GM21423 (cell line): ENCODE measurements around the gene TRPT1.
"Not testable (repeated sequence)": the region's sequence is repeated elsewhere in the genome, so short reads cannot be mapped to it uniquely, and the experiment has no call there.

Experiments
- ATAC-seq: cut with Tn5 transposase; IDR thresholded peaks from one replicate; pipeline ENCODE4 v1.9.1; 2021; ENCODE audit warnings: mild to moderate bottlenecking, moderate library complexity; ENCODE audit not compliant: unreplicated experiment

The TRPT1 gene

DNA sequence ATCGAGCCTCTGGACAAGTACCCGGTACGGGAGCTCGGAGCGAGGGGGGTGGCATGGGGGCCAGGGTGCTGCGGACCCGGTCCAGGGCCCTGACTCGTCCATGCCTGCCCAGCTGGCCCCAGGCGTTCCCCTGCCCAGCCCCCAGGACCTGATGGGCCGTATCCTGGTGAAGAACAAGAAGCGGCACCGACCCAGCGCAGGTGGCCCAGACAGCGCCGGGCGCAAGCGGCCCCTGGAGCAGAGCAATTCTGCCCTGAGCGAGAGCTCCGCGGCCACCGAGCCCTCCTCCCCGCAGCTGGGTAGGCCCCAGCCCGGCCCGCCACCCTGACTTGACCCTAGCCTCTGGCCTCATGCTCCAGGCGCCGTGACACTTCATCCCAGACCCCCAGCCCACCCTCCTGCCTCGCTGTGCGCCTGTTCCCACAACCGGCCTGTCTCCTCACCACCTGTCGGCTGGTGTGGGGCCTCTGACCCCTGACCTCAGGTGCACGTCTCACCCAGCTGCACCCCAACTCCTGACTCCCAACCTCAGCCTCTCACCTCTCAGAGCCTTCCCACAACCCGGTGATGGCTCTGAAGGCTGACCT is 33.1 kb upstream of the TRPT1 start:
- no peak for ATAC-seq

DNA sequence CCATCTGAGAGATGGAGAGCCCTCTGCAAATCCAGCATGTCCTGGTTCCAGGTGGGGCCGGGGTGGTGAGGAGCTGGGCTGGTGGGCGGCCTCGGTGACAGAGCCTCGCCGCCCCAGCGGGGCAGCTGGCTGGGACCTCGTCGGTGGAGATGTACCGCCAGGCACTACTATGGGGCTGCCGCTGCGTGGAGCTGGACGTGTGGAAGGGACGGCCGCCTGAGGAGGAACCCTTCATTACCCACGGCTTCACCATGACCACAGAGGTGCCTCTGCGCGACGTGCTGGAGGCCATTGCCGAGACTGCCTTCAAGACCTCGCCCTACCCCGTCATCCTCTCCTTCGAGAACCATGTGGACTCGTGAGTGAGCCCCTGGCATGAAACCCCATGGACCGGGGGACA is 32.4 kb upstream of the TRPT1 start:
- ATAC-seq: no peak

DNA sequence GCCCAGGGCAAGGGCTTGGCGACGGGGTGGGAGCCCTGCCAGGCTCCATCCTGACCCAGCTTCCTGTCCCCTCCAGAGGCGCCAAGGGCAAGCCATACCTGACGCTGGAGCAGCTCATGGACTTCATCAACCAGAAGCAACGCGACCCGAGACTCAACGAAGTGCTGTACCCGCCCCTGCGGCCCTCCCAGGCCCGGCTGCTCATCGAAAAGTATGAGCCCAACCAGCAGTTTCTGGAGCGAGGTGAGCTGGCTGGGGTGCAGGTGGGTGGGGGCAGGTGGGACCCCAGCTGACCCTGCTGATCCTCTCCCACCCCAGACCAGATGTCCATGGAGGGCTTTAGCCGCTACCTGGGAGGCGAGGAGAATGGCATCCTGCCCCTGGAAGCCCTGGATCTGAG is 30.3 kb upstream of the TRPT1 start:
- no peak for ATAC-seq

DNA sequence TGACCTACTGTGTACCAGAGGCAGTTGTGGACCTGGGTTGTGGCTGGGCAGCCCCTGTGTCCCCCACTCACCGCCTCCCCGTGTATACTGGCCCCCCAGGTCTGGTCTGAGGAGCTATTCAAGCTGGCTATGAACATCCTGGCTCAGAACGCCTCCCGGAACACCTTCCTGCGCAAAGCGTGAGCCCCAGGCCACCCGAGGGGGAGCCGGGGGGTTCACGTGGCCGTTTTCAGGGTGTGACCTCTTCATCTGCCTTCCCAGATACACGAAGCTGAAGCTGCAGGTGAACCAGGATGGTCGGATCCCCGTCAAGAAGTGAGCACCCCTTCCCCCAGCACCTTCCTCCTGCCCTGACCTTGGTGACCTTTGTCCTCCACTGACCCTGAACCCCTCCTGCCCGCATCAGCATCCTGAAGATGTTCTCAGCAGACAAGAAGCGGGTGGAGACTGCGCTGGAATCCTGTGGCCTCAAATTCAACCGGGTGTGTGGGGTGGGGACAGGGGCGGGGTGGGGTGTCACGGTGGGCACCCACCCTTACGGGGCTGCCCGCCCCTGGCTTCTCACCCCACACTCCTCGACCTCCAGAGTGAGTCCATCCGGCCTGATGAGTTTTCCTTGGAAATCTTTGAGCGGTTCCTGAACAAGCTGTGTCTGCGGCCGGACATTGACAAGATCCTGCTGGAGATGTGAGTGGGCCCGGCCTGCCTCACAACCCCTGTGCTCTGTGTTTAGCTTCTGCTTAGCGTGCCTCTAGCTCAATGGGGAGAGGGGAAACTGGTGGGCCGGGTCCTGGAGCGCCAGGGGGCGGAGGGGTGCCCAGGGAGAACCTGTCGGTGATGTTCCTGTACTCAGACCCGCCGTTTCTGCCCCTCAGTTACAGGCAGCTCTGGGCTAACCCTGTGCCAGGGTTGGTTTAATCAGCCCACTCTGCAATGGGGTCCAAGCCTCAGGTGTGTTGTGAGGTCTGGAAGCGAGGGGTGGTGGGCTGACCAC is 29.4 kb upstream of the TRPT1 start:
- ATAC-seq: no peak

DNA sequence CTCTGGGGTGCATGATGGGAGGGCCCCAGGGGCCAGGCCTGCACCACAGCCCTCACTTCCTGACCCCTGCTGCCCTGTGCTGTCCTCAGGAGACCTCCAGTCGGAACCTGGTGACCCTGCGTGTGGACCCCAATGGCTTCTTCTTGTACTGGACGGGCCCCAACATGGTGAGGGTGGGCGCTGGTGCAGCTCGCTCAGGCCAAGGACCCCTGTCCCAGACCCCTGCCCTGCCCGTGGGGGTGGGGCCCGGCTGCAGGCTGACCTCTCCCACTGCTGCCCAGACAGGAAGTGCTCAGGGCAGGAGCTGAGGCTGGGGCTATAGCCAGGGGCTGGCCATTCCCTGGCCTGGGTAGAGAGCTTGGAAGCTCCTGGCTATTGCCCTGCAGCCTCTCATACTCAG is 28.3 kb upstream of the TRPT1 start:
- ATAC-seq: no peak

DNA sequence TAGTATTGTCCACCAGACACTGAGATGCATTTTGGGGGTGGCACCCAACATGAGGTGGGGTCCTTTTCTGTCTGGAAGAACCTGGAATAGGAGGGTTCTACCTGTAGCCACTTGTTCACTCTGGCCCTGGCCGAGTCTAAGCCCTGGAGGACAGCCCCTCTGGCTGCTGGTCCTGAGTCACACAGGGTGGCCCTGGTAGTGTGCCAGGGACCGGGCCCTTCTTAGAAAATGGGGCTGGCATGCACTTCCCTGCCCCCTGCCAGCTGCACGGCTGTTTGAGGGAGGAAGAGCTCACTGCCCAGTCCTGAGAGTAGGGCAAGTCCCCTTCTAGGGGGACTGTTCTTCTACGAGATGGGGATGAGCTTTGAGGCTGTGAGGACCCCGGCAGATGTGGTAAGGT is 27.5 kb upstream of the TRPT1 start:
- ATAC-seq: no peak

DNA sequence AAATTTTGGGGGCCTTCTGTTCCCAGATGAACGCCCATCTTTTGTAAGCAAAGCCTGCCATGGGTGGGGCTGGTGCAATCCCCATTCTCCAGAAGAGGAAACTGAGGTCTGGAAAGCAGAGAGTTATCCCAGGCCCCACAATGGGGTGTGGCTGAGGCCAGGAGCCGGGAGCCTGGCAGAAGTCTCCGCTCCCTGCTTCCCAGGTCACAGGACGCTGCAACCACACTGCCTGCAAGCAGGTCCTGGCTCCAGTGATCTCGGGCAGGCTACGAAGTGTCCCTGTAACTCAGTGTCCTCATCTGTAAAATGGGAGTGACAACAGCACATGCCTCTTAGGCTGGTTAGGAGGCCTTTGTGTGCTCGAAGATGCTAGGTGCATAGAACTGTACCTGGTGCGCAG is 27.1 kb upstream of the TRPT1 start:
- no peak for ATAC-seq

DNA sequence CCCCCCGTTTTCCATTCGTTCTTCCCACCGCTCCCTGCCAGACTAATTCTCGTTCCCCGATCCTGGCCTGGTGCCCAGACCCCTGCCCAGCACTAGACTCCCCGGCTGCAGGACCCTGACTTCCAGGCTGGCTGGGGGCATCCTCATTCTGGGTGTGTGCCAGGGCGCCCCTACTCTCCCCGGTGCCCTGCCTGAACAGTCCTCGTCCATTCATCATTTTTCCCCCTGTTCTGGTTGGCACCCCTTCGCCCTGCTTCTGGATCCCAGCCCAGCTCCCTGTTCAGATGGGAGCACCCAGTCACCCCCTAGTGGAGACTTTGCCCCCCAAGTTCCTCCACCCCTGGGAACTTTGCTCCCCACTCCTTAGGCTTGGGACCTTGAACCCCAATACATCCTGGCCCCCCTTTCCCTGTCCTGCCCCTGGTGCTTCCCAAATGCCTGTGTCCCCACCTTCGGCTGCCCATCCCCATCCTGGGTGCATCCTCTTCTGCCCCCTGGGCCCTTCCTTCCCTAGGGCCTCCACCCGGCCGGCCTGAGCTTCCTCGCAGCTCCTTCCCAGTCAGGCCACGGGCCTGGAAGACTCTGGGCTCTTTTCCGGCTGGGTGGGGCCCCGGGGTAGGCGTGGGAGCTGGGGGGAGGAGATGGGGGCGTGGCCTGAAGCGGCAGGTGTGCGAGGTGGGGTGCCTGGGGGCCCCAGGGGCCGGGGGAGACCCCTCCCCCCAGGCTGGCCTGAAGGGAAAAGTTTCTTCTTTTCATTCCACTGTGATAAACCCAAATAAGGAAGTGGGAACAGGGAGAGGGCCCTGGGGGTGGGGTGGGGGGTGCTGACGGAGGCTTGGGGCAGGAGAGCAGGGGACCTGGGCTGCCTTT is 26.3 kb upstream of the TRPT1 start:
- no peak for ATAC-seq

DNA sequence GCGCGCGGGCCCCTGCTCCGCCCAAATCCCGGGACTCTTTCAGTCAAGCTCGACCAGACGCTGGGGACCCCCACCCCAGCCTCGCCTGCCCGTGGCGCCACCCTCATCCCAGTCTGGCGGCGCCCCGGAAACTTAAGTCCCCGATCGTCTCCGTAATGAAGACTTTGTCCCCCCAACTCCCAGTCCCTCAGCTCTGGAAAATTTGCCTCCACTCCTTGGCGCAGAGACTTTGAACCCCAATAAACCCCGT is 25.7 kb upstream of the TRPT1 start:
- no peak for ATAC-seq

DNA sequence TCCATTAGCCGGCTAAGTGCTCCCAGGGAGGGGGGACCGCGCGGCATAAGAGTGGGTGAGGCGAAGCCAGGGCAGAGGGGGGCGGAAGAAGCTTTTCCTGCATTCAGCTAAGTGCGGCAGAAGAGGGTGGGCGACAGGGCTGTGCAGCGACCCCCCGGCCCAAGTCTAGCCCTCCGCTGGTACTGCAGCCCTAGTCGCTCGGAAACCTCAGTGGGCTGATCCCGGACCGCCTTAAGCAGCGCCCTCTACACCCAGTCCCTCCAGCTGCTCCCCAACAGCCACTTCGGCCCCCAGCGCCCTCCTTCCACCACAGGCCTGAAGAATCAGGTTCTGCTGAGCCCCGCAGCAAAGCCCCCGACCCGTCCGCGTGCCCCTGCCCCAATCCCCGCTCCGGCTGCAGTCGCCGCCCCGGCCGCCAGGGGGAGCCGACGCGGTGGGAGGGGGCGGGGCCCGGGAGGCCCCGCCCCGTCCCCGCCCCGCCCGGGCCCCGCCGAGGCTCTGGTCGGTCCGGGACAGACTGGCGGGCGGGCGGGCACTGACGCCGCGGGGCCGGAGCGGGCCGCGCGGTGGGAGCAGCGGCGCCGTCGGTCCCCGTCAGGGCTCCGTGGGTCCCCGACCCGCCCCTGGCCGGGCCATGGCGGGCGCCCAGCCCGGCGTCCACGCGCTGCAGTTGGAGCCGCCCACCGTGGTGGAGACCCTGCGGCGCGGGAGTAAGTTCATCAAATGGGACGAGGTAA is 25.2 kb upstream of the TRPT1 start, which contains the start of gene PLCB3:
Gene PLCB3 (plus strand): TSS at position 515 of the 737 bp plus-strand sequence. CDS start 120 bp downstream, at position 635.
- peak; percentile 35 for ATAC-seq

DNA sequence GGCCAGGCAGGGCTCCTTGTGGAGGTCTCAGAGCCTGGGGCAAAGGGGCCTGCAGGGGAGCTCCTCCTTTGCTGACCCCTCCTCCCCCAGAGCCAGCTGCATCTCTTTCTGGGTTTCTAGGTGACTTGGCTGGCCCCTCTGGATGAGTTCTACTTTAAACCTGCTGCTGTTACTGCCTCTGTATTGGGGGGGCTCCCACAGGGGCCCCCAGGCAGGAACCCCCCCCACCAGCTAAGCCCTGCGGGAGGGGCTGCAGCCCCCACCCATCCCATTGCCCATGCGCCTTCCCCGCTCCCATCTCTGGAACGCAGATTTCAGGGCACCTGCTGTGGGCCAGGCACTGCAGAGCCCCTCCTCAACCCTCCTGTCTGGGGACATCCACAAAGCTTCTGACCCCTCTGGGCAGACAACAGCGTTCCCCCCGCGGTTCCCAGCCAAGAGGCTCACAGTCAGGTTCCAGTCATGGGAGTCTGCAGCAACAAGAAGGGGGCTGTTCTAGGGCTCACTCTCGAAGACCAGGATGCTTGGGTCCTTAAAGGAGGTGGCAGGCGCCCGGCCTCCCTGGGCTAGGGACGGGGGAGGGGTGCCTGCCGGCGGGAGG is 24.5 kb upstream of the TRPT1 start:
- ATAC-seq: no peak

DNA sequence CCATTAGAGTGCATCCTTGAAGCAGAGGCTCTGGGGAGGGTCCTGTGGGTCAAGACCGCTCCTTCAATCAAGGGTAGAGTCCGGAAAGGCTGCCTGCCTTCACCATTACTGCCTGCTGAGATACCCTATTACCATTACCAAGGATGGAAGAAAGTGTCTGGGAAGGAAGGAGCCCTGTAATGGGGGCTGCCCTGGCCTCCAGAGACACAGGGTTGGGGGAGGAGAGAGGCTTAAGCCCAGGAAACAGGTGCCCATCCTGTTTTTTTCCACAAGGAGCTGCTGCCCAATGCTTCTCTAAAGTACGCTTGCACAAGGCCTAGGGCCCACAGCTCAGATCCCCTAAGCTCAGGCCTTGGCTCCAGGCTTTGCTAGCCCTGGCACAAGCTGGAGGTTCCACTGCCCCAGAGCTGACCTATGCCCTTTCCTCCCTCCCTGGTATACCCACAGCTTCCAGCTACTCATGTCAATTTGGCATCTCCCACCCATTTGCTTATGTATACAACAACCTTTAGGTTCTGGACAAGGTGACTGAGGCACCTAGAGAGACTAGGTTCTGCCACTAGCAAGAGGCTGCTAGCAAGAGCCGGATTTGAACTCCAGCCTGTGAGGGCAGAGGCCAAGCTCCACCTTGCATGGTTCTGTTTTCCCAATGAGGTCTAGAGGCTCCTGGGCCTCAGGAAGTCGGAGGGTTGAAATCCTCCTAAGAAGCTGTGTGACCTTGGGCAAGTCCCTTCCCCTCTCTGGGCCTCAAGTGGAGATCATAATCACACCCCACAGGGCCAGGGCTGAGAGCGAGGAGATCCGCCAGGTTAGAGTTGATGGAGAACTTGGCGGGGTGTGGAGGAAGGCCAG is 23.8 kb upstream of the TRPT1 start:
- no peak for ATAC-seq

DNA sequence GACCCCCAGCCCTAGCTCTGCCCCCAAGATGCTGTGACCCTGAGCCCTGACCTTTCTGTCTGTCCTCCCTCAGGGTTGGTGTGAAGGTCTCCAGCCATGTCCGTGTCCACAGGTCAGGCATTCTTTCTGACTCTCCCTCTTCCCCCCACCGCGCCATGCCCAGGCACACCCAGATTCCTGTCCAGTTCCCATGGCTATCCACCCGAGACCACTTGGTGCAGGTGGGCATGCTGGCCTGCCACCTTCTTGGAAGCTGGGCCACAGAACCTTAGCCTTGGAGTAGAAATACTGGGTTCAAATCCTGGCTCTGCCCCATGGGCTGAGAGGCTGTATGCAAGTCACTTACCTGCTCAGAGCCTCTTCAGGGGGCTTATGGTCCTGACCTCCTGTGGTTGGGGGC is 23.1 kb upstream of the TRPT1 start:
- ATAC-seq: no peak

DNA sequence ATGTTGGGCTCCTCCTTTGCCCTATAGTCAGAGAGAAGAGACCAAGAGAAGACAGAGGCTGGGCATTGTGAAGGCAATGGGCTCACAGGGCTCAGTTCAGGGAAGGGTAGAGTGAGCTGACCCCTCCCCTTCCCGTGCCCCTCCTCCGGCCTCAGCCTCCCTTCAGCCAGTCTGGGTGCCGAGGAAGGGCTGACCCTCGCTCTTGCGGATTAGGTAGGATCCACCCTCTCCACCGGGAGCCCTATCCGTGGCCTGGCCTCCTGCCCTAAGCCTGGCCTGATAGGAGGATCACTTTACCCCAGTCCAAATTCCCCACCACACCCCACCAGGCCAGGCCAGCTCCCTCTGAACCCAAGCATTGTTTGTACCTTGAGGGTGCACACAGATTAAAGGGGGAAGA is 22.6 kb upstream of the TRPT1 start:
- no peak for ATAC-seq

DNA sequence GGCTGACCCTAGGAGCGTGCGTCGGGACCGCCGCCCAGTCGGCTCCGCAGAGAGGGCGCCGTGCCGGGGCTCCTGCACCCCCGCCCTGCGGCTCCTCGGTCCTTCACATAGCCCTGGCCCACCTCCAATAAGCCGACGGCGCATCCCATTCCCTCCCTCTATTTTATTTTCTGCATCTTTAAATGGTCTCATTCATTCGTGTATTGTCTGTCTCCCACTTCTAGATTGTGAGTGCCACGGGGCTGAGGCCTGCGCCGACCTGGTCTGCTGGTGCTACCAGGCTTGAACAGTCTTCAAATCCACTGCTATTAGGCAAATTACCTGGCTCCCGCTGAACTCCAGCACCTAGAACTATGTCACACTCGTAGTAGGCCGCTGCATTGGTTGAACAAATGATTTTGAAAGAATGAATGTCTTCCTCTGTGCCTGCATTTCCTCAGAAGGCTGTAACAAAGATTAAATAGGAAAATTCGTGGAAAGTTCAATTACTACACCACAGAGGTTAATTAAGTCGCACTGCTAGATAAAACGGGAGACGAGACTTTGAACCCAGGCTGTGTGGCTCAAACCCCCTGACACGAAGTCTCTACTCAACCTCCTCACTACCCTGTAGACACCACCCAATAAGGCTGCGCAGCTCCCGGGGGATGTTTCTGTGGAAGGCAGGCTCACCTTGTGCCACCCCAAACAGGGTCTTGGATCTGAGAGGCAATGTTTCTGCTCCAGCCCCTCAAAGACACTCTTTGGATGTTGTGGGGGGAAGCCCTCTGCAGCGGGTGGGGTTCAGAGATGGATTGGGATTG is 21.9 kb upstream of the TRPT1 start:
- no peak for ATAC-seq

DNA sequence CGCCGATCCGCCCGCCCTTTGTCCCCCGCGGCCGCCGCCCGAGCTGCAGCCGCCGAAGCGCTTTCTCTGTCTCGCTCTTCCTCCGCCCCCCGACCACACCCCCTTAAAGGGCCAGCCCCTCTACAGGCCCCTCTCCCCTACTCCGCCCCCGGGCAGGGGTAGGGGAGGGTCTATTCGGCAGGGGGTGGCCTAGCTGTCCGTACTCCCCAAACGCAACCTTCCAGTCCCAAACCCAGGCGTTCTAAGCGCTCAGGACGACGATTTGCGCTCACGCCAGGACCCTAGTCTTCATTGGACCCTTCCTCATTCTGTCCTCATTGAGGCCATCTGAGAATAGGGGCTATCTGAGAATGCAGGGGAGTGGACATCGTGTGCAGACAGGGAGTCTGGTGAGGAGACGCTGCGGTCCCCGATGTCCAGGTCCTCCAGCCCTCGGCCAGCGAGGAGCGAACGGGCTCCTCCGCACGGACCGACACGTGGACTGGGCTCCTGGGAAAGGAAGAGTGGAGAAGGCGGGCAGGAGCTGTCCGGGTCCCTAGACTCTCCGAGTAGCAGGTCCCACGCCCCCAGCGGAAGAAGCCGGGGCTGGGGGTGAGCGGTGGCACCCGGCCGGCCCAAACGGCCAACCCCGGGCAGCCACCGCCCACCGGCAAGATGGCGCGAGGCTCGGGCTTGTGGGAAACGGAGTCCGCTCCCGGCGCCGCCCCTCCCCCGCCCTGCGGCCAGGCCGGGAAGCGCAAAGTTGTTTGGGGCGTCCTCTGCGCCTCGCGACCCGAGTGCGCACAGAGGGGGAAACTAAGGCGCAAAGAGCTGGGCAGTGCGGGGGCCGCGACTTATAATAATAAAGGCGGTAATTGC is 21.1 kb upstream of the TRPT1 start, which contains the start of gene PPP1R14B:
Gene PPP1R14B (minus strand): TSS at position 73 of the 858 bp plus-strand sequence. CDS start 270 bp downstream, outside the sequence.
- ATAC-seq: no peak

DNA sequence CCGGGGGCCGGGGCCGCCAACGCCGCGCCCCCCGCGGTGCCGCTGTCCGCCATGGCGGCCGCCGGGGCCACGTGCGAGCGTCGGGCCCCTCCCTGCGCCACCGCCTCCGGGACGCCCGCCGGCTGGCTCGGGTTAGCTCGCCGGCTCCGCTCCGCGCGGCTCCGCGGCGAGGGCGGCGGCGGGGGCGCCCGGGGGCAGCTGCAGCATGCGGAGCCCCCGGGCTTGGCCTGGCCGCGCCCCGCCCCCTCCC is 20.6 kb upstream of the TRPT1 start:
- not testable (repeated sequence) for ATAC-seq
